Measurements from ENCODE around the gene ZKSCAN8.

- TF ChIP-seq POLR2AphosphoS5 (IDR thresholded peaks at IDR 0.05) (no peak), REST (IDR thresholded peaks at IDR 0.05; ENCODE audit: borderline replicate concordance) (no peak), EP300 (conservative IDR thresholded peaks at IDR 0.05; ENCODE audit: poor library complexity, severe bottlenecking) (no peak), RAD21 (conservative IDR thresholded peaks at IDR 0.05) (no peak), SMC3 (conservative IDR thresholded peaks at IDR 0.05; ENCODE audit: poor library complexity) (no peak), EZH2 (IDR thresholded peaks at IDR 0.05; ENCODE audit: borderline replicate concordance, insufficient read depth, low read length, poor library complexity, severe bottlenecking) (no peak), MXI1 (conservative IDR thresholded peaks at IDR 0.05; ENCODE audit: poor library complexity, severe bottlenecking) (no peak), TAF1 (IDR thresholded peaks at IDR 0.05; ENCODE audit: low read depth) (no peak)
- TF ChIP-seq, protein P1, sequence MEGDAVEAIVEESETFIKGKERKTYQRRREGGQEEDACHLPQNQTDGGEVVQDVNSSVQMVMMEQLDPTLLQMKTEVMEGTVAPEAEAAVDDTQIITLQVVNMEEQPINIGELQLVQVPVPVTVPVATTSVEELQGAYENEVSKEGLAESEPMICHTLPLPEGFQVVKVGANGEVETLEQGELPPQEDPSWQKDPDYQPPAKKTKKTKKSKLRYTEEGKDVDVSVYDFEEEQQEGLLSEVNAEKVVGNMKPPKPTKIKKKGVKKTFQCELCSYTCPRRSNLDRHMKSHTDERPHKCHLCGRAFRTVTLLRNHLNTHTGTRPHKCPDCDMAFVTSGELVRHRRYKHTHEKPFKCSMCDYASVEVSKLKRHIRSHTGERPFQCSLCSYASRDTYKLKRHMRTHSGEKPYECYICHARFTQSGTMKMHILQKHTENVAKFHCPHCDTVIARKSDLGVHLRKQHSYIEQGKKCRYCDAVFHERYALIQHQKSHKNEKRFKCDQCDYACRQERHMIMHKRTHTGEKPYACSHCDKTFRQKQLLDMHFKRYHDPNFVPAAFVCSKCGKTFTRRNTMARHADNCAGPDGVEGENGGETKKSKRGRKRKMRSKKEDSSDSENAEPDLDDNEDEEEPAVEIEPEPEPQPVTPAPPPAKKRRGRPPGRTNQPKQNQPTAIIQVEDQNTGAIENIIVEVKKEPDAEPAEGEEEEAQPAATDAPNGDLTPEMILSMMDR (IDR thresholded peaks at IDR 0.05; ENCODE audit: poor library complexity, severe bottlenecking), result no peak
These were observed 58.3 kb downstream of the ZKSCAN8 start for GRCh38 chr6:28200020-28200419.

All from neural cell (in vitro differentiated cells).